DMS79 (cell line): ENCODE results near the gene CDC37.
"Not testable (repeated sequence)": the region's sequence is repeated elsewhere in the genome, so short reads cannot be mapped to it uniquely, and the experiment has no call there.

Experiments
- DNase-seq: peaks from one replicate; lab custom pipeline; 2025; lab: John Stamatoyannopoulos, UW

Gene CDC37

GRCh38 chr19:10419646-10420443 lies 16.5 kb upstream of the CDC37 start:
- DNase-seq, result no peak

DNA sequence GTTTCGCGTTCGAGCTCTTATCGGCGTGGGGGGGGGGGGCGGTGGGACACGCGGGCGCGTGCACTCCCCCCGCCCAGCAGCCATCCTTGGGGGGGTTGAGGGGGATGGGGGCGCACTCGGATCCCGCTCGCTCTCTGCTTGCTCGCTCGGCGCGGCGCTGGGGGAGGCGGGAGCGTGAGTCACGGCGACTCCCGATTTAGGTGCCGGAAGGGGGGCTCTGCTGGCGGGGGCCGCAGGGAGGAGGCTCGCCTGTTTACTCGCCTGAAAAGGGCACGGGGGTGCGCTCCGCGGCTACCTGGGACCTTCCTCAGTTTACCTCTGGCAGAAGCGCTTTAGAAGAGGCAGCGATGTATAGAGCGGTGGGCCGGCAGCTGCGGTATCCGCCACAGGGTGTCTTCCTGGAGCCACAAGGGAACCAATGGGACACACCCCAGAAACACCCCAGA lies 15.9 kb upstream of the CDC37 start:
- DNase-seq, result no peak

DNA sequence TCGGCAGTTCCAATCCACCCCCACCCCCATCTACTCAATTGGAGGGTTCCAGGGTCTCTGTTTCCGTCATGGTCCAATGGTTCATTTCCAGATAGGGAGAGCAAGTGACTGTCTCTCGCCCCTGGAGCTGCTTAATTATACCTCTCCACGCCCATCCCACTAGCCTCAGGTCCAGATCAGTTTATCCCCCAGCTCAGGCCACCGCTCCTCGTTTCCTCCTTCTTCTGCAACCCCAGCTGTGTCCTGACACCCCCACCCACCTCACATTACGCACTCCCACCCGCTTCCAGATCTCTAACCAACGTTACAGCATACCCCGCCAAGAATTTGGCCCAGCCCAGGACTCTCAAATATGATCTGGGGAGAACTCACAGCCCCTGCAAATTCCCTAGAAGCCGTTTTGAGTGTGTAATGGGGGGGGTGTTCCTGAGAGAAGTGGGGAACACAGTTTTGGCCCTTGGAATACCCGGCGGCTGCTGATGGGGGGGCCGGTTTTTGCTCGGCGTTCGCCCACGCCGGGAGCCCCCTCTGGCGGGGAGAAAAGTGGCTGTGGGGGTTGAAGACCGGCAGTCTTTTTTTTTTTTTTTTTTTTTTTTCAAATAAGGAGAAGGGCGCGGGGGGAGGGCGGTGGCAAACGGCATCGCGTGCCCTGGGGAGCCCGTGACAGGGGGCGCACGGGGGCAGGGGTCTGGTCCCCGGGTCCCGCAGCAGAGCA lies 15.3 kb upstream of the CDC37 start:
- no peak for DNase-seq

- DNase-seq, result no peak
Observed at GRCh38 chr19:10418235-10418484, 14.8 kb upstream of the CDC37 start.

DNA sequence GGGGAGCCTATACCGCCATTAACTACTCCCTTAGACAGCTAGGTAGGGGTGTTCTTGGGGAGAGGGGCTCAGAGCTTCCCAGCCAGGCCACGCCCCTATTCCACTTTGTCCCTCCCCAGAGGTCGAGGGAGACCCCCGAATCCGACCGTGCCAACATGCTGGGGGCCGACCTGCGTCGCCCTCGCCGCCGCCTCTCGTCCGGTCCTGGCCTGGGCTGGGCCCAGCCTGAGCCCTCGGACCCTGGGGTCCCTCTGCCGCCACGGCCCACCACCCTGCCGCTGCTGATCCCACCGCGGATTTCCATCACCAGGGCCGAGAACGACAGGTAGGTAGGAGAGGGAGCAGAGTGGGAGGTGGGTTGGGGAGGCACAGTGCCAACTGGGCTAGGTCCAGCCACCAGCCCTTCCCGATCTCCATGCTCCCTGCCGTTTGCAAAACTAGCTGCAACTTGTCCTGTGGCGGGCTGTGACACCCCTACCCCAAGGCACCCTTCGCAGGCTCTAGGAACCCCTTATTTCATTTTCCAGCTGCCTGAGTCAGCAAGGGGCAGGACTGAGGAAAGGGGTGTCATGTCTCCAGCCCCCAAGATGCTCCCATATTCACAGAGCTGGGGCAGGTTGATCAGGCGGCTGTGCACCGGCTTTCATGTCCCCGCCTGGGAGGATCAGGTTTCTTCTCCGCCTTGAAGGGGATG lies 14.3 kb upstream of the CDC37 start:
- no peak for DNase-seq

- DNase-seq, result no peak
Observed at GRCh38 chr19:10416380-10417257, 13.3 kb upstream of the CDC37 start.

- no peak for DNase-seq
Observed at GRCh38 chr19:10416083-10416379, 12.7 kb upstream of the CDC37 start.

- DNase-seq, result no peak
Observed at GRCh38 chr19:10412257-10412977, 9.1 kb upstream of the CDC37 start.

GRCh38 chr19:10411224-10411623 lies 7.9 kb upstream of the CDC37 start:
- not testable (repeated sequence) for DNase-seq

GRCh38 chr19:10408511-10409283 lies 5.4 kb upstream of the CDC37 start:
- no peak for DNase-seq

GRCh38 chr19:10407096-10407495 lies 3.8 kb upstream of the CDC37 start:
- DNase-seq, result no peak

DNA sequence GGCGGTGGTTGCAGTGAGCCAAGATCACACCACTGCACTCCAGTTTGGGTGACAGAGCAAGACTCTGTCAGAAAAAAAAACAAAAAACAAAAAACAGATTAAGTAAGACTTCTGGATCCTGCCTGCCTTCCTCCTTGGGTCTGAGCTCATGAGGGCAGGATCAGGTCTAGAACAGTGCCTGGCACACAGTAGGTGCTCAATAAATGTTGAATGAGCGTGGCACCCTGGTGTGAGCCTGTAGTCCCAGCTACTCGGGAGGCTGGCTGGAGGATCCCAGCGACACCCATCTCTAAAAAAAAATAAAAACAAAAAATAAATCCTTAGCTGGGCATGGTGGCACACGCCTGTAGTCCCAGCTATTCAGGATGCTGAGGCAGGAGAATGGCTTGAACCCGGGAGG lies 2.8 kb upstream of the CDC37 start:
- no peak for DNase-seq

- DNase-seq, result no peak
Observed at GRCh38 chr19:10404888-10405820, 1.8 kb upstream of the CDC37 start.

- DNase-seq, result no peak
Observed at GRCh38 chr19:10402441-10403038, 802 bp downstream of the CDC37 start.

- DNase-seq, result no peak
Observed at GRCh38 chr19:10399878-10400277, 3.5 kb downstream of the CDC37 start.

- not testable (repeated sequence) for DNase-seq
Observed at GRCh38 chr19:10399340-10399739, 4.0 kb downstream of the CDC37 start.

DNA sequence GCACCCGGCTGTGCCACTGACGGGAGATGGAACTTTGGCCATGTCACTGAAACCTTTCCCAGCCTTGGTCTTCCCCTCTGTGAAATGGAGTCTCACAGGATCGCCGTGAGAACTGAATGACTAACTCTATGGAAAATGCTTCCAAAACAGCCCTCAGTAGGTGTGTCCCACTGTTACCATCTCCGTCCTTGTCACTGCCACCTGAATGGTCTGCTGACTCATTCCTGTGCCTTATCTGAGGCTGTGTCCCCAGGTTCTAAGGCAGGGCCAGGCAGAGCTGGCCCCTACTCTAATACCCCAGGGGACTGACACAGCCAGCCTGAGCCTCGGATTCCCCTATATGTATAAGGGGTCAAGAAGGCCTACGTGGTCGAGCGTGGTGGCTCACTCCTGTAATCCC lies 4.5 kb downstream of the CDC37 start:
- no peak for DNase-seq

DNA sequence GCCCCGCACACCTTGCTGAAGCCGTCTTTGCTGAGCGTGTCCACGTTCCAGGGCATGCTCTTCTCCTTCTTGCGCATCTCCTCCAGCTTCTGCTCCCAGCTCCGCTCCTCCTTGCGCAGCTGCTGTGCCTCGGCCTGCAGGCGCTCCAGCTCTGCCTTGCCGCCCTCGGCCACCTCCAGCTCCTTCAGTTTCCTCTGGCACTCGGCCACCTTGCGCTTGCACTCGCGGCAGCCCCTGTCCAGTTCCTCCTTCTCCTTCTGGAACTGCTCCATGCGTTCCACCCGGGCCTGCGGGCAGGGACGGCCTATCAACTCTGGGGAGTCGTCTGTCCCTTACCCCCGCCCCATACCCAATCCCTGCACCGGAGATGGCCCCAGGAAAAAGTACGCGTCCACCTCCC lies 7.4 kb downstream of the CDC37 start:
- DNase-seq, result no peak

DNA sequence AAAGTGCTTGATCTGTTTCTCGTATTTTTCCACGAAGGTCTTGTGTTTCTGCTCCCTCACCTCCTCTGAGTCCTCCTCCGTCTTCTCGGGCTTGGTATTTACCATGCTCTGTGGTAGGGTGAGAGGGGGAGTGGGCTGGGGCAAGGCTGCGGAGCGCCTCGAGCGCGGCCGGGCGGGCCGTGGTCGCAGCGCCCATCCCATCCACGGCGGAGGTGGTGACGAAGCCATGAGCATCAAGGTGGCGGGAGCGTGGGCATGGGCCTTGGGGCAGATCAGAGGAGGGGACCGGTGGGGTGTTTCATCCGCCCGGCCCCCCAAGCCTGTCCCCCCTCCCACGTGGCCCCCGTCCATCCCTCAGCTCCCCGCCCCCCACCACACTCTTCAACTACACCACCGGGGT lies 7.9 kb downstream of the CDC37 start:
- DNase-seq, result no peak
